ENCODE data around the gene ZNHIT2.

GRCh38 chr11:65119670-65119995 is 2.1 kb upstream of the ZNHIT2 start:
- TF ChIP-seq, protein P1, sequence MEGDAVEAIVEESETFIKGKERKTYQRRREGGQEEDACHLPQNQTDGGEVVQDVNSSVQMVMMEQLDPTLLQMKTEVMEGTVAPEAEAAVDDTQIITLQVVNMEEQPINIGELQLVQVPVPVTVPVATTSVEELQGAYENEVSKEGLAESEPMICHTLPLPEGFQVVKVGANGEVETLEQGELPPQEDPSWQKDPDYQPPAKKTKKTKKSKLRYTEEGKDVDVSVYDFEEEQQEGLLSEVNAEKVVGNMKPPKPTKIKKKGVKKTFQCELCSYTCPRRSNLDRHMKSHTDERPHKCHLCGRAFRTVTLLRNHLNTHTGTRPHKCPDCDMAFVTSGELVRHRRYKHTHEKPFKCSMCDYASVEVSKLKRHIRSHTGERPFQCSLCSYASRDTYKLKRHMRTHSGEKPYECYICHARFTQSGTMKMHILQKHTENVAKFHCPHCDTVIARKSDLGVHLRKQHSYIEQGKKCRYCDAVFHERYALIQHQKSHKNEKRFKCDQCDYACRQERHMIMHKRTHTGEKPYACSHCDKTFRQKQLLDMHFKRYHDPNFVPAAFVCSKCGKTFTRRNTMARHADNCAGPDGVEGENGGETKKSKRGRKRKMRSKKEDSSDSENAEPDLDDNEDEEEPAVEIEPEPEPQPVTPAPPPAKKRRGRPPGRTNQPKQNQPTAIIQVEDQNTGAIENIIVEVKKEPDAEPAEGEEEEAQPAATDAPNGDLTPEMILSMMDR (IDR thresholded peaks at IDR 0.05; ENCODE audit: borderline replicate concordance, extremely low read depth, low read length, poor library complexity, severe bottlenecking), result no peak
- TF ChIP-seq EZH2 (IDR thresholded peaks at IDR 0.05; ENCODE audit: borderline replicate concordance, low read depth, low read length, severe bottlenecking), result no peak

Data from DND-41 (cell line).